Stimulated activated CD8-positive, alpha-beta memory T cell treated with anti-CD3 and anti-CD28 coated beads, Interleukin-4, amount 100 ng/mL, for 48 hours (primary cell): ENCODE data around the gene CTDNEP1.
"Not testable (repeated sequence)": the region's sequence is repeated elsewhere in the genome, so short reads cannot be mapped to it uniquely, and the experiment has no call there.

Experiments
- DNase-seq: peaks from one replicate; pipeline ENCODE4 v3.0.0-alpha.2; 2020

CTDNEP1 gene

DNA sequence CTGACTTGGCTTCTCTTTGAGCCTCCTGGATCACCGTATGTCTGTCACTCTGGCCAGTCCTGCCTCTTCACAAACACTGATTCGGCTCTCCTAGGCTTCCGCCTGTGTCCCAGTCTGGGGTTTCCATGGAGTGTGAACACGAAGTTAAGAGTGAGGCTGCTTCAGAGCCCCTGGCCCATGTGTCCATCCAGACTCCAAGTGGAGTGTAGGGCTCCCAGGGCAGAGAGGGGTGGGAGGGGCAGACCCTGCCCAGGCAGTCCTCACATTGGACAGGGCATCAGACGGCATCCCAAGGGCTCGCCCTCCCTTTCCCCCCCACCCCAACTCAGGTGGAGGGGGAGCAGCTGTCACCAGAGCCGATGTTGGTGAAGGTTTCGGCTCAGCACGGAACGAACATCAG lies 7.7 kb downstream of the CTDNEP1 start:
- not testable (repeated sequence) for DNase-seq

DNA sequence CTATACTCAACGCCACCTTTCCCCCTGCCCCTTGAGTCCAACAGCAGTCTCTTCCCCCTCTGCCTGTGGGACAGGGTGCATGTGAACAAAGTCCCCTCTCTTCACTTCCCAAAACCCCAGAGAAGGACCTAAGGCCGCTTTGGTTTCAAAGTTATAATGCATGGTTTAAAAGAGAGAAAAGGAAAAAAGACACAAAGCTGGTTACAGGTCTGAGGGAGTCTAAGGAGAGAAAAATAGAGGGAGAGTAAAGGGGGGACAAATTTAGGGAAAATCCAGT lies 8.1 kb downstream of the CTDNEP1 start:
- DNase-seq = no peak

DNA sequence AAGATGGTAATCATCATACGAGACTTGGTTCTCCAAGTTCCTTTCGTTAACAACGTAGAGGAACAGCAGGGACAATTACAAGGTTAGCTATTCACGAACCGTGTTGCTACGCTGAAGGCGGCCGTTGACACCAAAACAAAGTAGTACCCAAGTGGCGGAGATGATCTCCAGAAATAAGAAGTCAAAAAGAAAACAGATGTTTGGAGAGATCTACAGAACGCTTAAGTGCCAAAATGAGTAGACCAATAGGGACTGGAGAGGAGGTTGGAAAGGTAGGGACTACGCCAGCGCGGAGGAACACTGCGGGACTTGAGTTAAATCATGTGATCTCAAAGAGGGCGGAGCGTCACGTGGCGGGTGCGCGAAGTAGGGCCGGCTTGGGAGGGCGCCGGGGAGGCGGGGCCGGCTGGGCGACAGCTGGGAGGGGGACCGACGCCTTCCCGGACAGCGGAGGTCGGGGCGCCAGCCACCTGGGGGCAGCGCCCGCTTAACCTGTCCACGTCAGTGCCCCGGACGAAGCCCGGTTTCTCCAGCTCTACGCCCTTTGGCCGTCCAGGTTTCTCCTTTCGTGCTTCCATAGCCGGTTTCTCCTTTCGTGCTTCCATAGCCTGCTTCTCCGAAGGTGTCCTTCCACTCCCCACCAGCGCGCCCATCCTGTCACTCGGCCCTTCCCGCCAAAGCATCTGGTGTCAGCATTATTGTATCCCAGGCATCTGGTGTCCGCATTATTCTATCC lies 8.6 kb downstream of the CTDNEP1 start:
- peak; percentile 95 for DNase-seq

DNA sequence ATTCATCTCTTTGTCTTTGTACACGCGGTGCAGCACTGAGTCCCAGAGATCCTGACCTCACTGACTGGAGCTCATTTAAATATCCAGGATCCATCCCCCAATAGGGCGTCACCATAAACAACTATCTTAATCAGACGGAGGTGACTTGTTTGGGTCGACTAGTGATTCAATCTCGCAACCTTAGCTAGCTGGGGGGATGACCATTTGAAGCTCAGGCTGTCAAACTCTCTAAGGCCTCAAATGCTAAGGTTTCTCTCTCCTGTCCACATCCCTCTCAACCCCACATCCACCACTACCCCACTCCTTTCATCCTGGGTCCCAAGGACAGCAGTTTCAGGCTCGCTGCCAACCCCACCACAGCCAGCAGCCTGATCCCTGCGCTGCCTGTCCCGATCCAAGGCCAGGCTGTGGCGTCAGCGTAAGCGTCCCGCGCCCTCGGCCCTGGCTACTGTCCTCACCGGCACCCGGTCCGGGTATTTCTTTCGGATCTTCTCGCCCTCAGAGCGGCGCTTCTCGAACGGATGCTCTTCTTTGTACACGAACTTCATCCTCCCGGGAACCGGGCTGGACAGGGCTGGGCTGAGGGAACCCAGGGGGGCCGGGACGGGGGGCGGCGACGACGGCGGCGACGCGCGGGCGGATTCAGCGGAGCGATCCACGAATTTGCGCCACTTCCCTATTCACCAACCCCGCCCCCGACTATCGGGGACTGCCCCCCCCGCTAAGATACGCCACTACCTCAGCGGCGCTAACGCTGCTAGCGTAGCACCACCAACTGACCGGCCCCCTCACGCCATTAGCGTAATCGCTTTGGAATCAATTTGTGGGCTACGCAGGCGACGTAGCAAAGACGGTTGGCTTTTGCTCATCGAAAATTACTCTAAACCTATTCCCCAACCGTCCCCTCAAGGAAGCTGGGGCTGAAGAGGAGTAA lies 9.5 kb downstream of the CTDNEP1 start, which contains the start of gene GABARAP:
TSS of gene GABARAP (minus strand) at position 667 of the 934 bp plus-strand sequence. CDS start at position 548, 119 bp downstream.
- DNase-seq = peak; percentile 97

DNA sequence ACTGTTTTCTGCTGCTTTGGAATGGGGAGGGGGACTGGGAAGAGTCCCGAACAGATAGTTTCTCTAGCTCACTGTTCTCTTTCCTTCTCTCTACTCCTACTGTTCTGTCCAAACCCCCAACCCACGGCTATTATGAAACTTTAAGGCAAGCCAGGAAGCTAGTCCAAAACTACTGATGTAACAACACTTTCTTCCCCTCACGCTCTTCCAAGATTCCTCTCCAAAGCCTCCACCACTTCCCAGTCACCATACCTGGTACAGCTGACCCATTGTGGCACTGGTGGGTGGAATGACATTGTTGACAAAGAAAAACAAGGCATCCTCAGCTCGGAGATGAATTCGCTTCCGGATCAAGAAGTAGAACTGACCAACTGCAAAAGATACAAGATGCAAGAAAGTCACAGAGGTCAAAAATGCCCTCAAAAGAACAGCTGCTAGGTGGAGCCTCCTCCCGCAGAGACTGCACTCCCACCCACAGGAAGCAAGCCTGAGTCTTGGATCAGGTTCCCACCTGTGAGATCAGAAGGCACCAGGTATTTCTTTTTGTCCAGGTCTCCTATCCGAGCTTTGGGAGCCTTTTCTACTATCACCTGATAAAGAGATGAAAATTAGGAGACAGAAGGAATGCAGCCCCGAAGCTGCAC lies 10.3 kb downstream of the CTDNEP1 start:
- DNase-seq = no peak

DNA sequence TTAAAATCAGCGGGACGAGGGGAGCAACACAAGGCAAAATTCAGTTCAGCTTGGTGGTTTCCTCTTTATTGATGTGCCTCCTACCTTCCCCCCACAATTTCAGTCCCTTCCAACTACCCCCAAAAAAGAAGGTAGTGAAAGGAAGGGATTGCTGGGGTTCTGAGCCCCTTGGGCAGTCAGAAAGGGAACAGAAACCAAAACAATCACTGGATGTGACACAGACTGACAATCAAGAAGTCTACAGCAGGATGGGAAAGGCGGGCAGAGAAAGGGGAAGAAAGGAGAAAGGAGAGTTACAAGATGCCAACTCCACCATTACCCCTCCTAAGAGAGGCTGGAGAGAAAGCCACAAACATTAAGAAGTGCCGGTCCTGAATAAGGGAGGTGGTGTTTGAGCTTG lies 11.2 kb downstream of the CTDNEP1 start:
- DNase-seq = no peak

DNA sequence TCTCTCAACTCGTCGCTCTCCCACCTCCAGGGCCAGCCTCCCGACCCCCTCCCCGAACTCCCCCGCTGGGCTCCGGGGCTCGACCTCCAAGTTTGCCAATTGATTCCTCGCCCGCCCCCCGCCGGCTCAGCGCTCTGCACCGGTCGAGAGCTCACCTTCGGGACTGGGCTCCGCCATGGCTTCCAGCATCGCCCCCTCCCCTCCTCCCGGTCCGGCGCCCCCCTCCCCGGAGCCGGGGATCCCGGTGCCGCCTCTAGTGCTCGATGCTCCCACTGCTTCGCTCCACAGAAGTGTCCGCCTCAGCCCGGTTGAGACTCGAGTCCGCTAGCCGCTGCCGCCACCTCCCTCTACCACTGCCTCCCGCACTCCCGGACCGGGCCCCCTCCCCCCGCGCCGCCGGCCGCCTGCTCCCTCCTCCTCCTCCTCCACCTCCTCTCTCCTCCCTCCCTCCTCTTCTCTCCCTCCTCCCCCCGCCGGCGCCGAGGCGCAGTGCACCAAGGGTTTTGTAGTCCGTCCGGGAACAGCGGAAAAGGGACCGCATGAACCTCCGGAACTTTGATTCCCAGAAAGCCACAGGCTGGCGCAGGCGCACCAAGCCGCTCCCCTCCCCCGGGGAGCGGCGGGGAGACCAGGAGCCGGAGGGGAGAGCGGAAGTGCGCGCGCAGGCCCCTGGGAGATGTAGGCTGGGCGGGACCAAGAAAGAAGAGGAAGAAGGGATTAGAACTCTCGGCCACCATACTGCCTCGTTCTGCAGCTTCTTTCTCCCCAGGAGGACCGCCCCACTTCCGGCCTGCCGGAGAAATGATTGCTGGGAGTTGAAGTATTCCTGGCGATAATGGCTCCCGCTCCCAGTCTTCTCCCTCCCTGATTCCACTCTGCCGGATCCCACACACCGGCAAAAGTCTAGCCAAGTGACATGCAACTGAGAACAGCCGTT lies 12.2 kb downstream of the CTDNEP1 start, which contains the start of gene PHF23:
TSS of gene PHF23 (minus strand) at position 367 of the 937 bp plus-strand sequence. CDS start at position 189, 178 bp downstream.
- DNase-seq = peak; percentile 97

DNA sequence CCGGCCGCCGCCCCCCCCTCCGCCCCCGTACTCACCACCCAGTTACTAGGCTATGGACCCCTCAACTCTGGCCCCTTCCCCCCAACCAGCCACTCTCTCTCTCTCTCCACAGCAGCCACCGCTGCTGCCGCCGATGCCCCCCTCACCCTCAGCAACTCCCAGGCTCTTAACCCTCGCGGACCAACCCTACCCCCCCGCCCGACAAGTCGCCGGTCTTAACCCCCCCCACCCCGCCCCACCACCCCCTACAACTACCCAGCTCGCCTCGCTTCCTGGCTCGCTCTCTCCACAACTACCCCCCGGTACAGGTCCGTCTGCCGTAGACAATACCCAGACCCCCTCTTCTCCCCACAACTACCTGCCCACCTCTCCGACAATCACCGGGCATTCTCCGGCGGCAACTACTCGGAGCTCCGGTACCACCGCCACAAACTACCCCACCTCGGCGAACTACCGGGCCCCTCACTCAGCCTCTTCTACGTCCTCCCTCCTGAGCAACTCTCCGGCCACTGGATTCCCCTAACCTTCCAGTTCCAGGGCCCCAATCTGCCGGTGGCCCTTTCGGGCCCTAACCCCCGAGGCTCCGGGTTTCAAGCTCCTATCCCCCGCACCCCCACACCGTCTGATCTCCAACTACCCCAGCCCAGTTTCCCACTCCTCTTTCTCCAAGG lies 13.0 kb downstream of the CTDNEP1 start:
- DNase-seq = peak; percentile 52

DNA sequence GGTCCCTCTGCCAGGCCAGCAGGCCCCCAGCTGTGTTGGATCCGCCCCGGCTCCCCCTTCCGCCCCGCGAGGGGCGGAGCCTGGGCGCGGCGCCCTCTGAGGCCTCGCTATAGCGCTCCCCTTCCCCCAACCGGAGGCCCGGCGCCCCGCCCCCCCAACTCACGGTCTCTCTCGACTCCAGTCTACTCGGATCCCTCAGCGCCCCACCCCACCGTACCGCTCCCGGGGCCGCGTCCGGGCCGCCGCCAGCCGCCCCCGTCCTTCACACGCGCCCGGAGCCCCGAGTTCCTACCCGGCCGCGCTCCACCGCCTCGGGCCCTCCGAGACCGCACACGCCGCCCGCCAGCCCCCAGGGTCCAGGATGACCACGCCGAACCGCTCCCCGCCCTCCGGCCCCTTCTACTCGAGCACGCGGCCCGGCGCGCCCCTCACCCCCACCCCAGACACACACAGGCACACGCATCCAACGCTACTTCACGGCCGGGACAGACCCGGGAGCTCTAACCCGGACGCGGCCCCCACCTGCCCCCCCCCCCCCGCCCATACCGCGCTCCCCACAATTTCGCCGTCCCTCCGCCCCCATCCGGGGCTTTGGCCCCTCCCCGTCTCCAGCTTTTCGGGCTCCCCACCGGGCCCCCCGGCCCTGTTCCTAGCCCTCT lies 13.6 kb downstream of the CTDNEP1 start:
- DNase-seq = peak; percentile 93

DNA sequence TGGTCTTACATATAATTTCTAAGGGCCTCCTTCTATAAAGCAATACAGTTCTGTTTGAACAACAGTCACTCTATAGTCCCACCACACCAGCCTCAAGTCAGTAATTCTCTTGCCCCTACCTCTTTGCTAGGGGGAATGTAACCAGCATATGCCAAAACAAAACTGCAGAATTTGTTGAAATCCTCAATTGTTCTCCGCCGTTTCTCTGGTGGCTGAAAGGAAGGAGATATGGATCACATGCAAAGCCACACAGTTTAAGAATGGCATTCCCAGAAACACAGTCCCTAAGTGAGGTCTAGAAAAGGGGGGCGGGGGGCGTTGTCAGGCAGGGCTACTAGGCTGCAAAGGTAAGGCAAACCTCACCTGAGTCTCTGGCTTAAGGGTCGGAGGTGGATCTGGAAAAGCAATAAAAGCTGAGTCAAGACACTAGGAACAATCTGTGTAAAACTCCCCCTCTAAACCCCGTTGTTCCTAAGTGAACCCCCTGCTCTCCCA lies 14.2 kb downstream of the CTDNEP1 start:
- DNase-seq = no peak

DNA sequence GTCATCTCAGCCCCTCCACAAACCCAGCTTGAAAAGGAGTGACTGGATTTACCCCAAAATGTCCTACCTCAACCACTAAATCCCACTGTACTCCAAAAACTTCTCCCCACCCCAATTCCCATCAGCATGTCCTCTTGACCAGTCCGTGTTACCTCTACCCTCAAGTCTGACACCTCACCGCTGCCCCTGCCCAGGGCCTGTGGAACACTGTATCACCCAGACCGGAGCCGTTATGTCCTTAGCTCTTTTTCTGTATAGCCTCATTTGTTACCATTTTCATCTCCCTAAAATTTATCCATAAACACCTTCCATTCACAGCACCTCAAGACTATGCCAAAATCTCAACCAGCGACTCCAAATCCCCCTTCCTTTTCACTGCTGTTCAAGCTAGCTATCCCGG lies 14.7 kb downstream of the CTDNEP1 start:
- DNase-seq = no peak

DNA sequence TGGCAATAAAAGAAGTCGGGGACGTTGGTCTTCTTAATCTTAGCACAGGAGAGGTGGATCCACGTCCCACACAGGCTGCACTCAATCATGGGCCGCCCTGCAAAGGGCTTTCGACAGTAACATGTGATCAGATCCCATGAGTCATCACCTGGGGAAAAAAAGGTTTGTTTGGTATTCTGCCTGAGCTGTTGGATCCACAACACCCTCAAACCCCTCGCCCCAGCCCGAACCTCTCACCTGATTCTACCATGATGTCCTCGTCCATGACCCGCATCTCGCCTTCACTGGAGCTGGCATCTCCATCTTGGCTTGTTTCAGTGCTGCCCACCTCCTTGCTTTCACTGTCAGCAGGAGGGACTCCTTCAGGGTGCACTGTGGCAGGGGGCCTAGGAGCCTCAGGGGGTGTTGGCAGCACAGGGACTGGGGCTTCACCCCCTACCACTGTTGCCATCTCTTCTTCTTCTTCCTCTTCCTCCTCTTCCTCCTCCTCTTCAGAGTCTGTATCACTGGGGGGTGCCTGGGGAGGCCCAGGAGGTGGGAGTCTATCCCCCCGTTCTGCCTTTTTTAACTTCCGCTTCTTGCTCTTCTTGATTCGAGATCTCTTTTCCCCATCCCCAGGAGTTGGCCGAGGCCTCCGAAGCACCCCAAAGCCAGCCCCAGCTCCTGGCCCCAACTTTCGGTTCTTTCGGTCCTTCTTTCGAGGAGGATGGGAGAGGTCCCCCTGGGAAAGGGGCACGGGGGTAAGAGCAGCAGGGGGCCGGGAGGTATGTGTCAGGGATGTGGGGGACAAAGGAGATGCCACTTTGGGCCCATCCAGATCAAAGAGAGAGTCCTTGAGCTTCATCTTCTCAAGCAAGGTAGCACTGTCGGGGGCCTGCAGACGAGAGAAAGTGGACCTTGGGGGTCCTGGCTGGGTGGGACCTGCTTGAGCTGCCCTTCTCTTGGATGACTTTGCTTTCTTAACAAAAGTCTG lies 15.6 kb downstream of the CTDNEP1 start:
- no peak for DNase-seq

DNA sequence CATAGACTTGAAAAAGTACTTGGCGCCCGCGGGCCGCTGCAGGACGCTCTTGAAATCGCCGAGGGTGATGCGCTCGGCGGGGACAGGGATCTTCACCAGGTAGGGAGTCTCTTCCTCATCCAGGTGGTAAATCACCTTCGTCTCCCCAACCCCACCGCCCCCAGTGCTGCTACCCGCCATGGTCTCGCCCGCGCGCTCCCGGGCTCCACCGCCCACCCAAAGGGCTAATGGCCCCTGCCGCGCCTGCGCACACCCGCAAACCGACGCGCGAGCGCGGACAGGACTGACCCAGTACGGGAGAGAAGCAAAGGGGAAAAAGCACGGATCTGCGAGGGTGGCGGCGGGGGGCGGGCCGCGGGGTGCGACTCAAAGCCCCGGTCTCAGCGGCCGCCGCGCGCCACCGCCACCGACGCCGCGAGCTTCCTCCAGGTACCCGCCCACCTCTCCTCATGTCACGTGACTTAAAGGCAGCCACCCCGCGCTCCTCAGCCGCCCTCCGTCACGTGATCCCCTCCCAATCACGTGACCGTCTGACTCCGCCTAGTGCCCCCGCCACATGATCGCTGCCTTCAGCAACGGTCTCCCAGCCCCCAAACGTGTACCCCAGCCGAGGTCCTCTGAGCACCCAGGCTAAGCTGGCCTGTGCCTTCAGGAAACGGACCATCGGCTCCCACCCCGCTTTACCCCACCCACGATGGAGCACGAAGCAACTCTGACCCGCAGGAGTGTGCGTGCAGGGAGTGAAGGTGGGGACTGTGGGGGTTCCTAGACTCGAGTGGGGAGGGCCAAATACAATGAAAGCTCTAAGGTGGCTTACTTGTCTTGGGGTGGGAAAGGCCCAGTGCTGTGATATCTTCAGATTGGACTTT lies 17.2 kb downstream of the CTDNEP1 start, which contains the start of gene DVL2:
TSS of gene DVL2 (minus strand) at position 435 of the 869 bp plus-strand sequence. CDS start at position 180, 255 bp downstream.
- peak; percentile 96 for DNase-seq

DNA sequence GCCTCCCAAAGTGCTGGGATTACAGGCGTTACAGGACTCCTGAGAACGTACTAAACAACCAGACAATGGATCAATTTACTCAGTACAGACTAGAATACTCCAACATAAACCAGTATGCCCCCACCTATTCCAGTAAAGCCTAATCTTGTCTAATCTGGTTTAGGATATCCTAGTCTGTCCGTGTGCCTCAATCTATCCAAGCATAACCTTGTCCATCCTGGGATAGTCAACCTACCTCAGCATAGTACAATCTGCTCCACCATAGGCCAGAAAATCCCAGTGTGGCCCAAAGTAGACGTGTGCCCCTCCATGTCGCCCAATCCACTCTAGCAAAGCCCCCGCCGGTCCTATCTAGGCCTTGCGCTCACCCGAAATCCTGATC lies 17.8 kb downstream of the CTDNEP1 start:
- DNase-seq = no peak

DNA sequence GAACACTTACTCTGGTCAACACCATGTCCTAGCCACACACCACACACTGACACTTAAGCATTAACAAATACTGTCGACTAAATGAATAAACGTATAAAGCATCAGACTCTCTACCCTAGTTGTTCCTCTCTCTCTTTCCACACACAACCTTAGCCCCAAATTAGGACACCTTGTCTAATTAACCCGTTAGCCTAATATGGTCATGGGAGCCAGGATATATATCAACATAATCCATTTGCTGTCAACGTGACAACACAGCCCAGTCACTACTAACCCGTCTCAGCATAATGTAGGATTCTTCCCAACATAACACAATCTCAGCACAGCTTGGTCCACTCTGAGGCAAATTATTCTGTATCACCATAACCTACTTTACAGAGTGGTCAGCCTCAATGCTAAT lies 19.4 kb downstream of the CTDNEP1 start:
- DNase-seq = no peak

DNA sequence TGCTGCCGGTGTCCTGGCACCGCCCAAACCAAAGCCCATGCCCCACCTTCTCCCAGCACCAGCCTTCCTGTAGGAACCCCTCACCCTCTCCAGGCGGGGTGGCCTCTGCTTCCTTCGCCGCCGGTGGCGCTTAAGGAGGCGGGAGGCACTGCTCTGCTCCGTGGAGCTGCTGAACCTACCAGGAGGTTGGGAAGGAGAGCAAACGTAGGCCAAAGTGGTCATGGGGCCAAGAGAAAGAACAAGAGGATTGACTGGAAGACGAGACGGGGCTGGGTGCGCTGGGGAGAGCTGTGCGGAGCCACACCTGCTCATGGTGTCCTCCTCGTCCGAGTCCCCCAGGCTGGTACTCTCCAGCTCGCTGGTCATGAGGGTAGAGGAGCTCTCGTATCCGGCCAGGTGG lies 22.0 kb downstream of the CTDNEP1 start:
- DNase-seq = no peak

DNA sequence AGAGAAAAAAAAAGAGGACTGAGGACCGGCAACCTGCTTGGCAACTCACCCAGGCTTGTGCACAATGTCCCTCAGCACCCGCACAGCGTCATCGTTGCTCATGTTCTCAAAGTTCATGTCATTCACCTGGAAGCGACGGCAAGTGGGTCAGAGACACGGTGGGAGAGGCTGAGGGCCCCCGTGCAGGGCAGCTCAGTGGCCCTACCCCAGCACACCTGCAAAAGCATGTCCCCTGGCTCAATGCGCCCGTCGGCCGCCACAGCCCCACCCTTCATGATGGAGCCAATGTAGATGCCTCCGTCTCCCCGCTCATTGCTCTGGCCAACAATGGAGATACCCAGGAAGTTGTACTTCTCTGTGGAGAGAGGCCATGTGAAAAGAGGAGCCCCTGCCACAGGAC lies 22.6 kb downstream of the CTDNEP1 start:
- DNase-seq = no peak
